ENCODE data around the gene SSBP4. TPM values are rescaled to one million over a fixed set of nuclear protein-coding genes. Genes with fewer than 3 reads are reported as not detected.

The SSBP4 gene
- total RNA-seq, 1 donor from 2014 or later = 60.7 TPM

DNA sequence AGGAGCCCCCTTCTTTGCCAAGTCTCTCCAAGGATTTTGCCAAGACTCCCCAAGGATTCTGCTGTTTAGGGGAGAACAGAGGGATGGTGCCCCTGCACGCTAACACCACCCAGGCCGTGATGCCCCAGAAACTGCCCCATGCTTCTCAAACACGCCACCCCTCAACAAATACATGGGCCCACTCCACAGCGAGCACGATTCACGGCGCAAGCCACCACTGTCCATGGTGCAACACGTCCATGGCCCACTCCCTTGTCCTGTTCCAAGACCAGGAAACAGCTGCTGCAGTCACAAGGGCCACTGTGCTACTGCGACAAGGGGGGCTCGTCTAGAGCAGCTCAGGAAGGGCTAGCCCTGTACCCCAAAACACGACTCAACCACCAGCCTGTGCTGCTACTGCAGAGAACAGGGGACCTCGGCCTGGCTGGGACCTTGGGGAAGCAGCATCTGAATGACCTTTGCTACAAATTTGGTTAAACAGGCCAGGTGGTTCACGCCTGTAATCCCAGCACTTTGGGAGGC is 55.2 kb downstream of the SSBP4 start:
- Mint-ChIP-seq H3K27ac (ENCODE audit: unreplicated experiment) (no peak overlapping the region), H3K9me3 (ENCODE audit: unreplicated experiment) (no peaks in the 10 kb centered on the region), H3K27me3 (ENCODE audit: unreplicated experiment) (peaks cover 9% of the 10 kb centered on the region), H3K4me1 (ENCODE audit: unreplicated experiment) (peaks cover 19% of the 10 kb centered on the region), H3K4me3 (ENCODE audit: unreplicated experiment) (no peak overlapping the region), H3K36me3 (ENCODE audit: low read depth, unreplicated experiment) (peaks cover 18% of the 10 kb centered on the region)
- TF ChIP-seq, protein P1, sequence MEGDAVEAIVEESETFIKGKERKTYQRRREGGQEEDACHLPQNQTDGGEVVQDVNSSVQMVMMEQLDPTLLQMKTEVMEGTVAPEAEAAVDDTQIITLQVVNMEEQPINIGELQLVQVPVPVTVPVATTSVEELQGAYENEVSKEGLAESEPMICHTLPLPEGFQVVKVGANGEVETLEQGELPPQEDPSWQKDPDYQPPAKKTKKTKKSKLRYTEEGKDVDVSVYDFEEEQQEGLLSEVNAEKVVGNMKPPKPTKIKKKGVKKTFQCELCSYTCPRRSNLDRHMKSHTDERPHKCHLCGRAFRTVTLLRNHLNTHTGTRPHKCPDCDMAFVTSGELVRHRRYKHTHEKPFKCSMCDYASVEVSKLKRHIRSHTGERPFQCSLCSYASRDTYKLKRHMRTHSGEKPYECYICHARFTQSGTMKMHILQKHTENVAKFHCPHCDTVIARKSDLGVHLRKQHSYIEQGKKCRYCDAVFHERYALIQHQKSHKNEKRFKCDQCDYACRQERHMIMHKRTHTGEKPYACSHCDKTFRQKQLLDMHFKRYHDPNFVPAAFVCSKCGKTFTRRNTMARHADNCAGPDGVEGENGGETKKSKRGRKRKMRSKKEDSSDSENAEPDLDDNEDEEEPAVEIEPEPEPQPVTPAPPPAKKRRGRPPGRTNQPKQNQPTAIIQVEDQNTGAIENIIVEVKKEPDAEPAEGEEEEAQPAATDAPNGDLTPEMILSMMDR (IDR thresholded peaks at IDR 0.05; ENCODE audit: unreplicated experiment) = no peak
- DNase-seq (ENCODE audit: low spot score) = no peak

DNA sequence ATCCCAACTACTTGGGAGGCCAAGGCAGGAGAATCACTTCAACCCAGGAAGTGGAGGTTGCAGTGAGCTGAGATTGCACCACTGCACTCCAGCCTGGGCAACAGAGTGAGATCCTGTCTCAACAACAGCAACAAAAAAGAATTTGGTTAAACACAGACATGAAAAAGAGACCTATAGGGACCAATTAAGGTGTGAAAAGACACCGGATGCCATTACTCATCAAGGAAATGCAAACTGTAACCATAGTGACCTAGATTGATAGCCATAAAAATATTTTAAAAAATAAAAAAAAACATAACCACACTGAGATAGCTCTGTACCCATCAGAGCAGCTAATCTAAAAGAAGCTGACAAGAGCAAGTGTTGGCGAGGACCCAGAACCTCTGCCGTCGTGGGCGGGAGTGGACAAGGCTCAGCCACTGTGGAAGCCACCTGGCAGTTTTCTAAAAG is 55.8 kb downstream of the SSBP4 start:
- Mint-ChIP-seq H3K27ac (ENCODE audit: unreplicated experiment) (no peak overlapping the region), H3K4me3 (ENCODE audit: unreplicated experiment) (no peak overlapping the region), H3K4me1 (ENCODE audit: unreplicated experiment) (peaks cover 25% of the 10 kb centered on the region), H3K9me3 (ENCODE audit: unreplicated experiment) (no peaks in the 10 kb centered on the region), H3K36me3 (ENCODE audit: low read depth, unreplicated experiment) (peaks cover 18% of the 10 kb centered on the region), H3K27me3 (ENCODE audit: unreplicated experiment) (peaks cover 13% of the 10 kb centered on the region)
- DNase-seq (ENCODE audit: low spot score) = no peak
- TF ChIP-seq, protein P1 (IDR thresholded peaks at IDR 0.05; ENCODE audit: unreplicated experiment) = no peak

DNA sequence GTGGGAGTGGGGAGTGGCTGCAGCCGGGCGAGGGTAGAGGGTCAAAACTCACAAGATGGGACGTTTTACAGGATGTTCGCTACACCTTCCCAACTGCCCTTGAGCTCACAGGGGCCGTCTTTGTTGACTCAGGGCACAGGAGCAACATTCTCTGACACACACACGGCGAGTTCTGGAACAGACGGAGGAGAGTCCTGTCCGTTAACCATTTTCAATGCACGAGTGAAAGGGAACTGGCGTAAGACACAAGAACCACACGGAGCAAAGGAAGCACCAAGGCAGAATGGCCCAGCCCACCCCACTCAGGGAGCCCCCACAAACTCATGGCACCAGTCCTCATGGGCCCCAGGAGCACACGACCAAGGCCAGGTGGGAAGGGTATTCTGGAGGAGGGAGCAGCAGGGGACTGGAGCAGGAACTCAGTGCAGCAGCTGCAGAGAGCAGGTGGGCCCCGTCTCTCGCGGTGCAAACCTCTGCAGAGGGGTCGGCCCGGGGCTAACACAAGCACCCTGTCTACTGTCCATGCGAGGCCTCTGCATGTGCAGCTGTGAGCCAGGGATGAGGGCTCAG is 56.6 kb downstream of the SSBP4 start:
- no peak for DNase-seq (ENCODE audit: low spot score)
- peaks cover 18% of the 10 kb centered on the region for H3K36me3 Mint-ChIP-seq (ENCODE audit: low read depth, unreplicated experiment)
- TF ChIP-seq, protein P1 (IDR thresholded peaks at IDR 0.05; ENCODE audit: unreplicated experiment) = no peak
- H3K27ac Mint-ChIP-seq (ENCODE audit: unreplicated experiment) = no peak overlapping the region
- H3K9me3 Mint-ChIP-seq (ENCODE audit: unreplicated experiment) = no peaks in the 10 kb centered on the region
- no peak overlapping the region for H3K4me3 Mint-ChIP-seq (ENCODE audit: unreplicated experiment)
- peaks cover 29% of the 10 kb centered on the region for H3K4me1 Mint-ChIP-seq (ENCODE audit: unreplicated experiment)
- H3K27me3 Mint-ChIP-seq (ENCODE audit: unreplicated experiment) = peaks cover 14% of the 10 kb centered on the region

DNA sequence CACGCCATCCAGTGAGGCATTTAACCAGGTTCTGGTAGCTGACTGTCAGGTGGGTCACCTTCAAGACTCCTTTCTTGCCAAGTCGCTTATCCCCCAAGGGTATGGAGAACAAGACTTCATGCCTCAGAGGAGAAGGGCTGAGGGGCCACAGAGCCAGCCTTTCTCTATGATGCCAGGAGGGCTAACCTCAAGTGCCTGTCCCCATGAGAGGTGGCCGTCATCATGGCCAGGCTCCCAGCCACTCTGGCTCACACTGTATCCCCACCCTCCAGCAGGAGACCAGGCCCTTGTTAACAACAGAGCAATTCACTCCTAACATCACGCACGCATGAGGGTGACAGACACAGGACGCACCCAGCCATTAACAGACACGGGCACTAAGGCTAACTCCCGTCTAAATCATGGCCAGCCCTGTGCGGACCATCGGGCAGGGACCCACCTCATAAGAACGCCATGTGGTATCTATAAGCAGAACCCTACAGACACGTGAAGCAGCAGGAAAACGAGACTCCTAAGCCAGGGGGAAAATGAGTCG is 57.4 kb downstream of the SSBP4 start:
- TF ChIP-seq, protein P1 (IDR thresholded peaks at IDR 0.05; ENCODE audit: unreplicated experiment) = no peak
- peak overlapping the region; percentile 72 for H3K27ac Mint-ChIP-seq (ENCODE audit: unreplicated experiment)
- peaks cover 18% of the 10 kb centered on the region for H3K36me3 Mint-ChIP-seq (ENCODE audit: low read depth, unreplicated experiment)
- peak overlapping the region; percentile 43 for H3K4me3 Mint-ChIP-seq (ENCODE audit: unreplicated experiment)
- peaks cover 35% of the 10 kb centered on the region for H3K4me1 Mint-ChIP-seq (ENCODE audit: unreplicated experiment)
- no peaks in the 10 kb centered on the region for H3K9me3 Mint-ChIP-seq (ENCODE audit: unreplicated experiment)
- DNase-seq (ENCODE audit: low spot score) = no peak
- peaks cover 17% of the 10 kb centered on the region for H3K27me3 Mint-ChIP-seq (ENCODE audit: unreplicated experiment)
